ENCODE data around the gene HSBP1L1.
A peak's percentile ranks its signal among the peaks of the same experiment; 100 is the strongest.

HSBP1L1 gene

GRCh38 chr18:79930020-79930642 is 34.3 kb upstream of the HSBP1L1 start:
- no peak for DNase-seq

DNA sequence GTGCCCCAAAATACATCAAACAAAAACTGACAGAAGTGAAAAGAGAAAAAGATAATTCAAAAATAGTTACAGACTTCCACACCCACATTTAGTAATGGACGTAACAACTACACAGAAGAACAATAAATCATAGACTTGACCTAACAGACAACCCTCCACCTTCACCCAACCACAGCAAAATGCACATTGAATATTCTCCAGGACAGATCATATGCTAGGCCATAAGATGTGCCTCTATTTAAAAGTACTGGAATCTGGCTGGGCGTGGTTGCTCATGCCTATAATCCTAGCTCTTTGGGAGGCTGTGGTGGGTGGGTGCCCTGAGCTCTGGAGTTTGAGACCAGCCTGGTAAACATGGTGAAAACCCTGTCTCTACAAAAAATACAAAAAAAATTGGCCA is 33.0 kb upstream of the HSBP1L1 start:
- DNase-seq = no peak

- DNase-seq = no peak
Observed at GRCh38 chr18:79932907-79933306, 31.5 kb upstream of the HSBP1L1 start.

GRCh38 chr18:79933765-79934164 is 30.7 kb upstream of the HSBP1L1 start:
- peak; percentile 80 to 87 for DNase-seq

- DNase-seq = peak; percentile 67 to 74
Observed at GRCh38 chr18:79934311-79935097, 29.9 kb upstream of the HSBP1L1 start.

- no peak for DNase-seq
Observed at GRCh38 chr18:79935098-79935480, 29.4 kb upstream of the HSBP1L1 start.

DNA sequence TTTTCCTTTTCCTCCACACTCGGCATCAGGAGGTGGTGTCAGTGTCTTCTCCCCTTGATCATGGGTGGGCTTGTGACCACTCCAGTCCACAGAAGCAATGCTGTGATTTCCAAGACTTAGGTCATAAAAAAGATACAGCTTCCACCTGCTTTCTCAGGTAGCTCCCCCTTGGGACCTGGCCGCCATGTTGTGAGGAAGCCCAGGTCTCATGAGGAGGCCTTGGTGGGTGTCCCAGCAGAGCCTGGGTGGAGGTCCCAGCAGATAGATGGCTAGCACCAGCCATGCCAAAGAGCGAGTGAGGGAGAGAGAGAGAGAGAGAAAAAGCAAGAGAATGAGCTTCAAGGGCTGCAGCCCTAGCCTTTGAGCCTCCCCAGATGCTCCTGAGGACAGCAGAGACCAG is 28.9 kb upstream of the HSBP1L1 start:
- no peak for DNase-seq

DNA sequence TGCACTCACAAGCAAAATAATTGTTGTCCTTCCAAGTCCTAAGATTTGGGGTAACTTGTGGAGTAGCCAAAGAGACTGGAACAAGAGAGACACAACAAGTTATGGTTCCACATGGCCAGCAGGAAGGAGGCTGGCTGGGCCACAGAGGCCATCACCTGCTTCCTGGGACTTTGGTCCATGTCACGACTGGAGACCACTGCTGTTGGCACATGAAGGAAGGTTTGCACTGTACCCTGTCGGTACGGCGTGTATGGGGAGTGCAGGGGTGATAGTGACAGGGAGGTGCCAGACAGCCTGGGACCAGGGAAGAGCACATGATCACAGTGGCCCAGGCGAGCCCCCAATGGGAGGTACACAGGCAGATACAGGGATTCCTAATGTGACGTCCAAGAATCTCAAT is 28.5 kb upstream of the HSBP1L1 start:
- DNase-seq = no peak

DNA sequence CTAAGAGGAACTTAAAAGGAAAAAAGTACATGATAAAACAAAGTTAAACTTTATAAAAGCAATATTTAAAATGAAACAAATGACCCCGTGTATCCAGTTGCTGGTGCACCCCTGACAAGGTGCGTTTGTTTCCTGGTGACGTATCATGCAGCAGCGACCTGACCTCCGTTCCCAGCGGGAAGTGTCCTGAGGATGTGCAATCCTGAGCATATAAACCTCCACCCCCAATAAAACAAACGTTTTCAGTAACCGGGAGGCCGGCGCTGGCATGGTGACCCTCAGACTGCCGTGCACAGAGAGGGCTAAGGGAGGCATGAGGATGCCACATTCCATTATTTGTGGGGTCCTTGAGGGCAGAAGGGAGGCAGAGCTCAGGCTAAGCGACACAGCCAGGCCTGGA is 27.8 kb upstream of the HSBP1L1 start:
- no peak for DNase-seq

GRCh38 chr18:79937103-79937860 is 27.2 kb upstream of the HSBP1L1 start:
- no peak for DNase-seq

GRCh38 chr18:79938196-79938595 is 26.2 kb upstream of the HSBP1L1 start:
- no peak for DNase-seq

DNA sequence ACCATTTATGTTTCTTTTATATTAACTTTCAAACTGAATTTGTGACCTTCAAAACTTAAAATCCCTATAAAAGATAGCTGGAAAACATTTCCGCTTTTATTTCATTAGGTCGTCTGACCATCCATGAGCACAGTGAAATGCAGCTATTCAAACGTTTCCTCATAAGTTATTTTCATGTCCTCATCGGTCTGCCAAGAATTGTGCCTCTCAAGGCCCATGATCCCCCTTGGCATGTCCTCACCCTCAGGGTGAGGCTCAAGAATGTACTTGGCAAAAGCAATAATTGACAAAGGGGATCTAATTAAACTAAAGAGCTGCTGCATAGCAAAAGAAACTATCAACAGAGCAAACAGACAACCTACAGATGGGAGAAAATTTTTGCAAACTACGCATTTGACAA is 25.3 kb upstream of the HSBP1L1 start:
- no peak for DNase-seq

GRCh38 chr18:79940126-79940813 is 24.2 kb upstream of the HSBP1L1 start:
- no peak for DNase-seq

DNA sequence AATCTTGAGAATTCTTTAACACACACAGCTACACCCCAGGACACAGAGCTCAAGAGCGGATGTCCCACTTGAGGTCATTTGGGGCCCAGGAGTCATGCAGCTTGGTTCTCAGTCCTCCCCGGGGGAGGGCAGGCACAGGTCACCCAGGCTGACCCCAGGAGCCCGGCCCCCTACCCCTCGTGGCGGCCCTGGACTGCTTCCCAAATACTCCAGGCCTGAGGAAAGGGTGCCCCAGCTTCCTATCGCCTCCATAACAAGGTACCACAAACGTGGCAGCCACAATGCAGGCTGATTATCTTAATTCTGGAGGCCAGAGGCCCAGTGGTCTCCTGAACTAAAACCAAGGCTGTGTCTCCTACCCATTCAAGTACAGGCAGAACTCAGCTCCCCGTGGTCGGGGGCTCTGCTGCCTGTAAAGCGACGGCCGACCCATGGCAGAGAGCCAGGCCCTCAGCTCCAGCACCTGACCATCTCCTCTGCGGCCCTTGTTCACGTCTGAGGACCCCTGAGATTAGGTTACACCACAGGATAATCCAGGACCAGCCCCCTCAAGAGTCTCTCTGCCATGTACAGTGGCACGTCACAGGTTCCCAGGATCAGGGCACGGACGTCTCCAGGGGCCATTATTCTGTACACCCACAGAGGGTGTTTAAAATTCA is 23.5 kb upstream of the HSBP1L1 start:
- no peak for DNase-seq

GRCh38 chr18:79941473-79942119 is 22.8 kb upstream of the HSBP1L1 start:
- peak in 1 of 2 experiments; percentile 53 for DNase-seq

GRCh38 chr18:79942211-79942610 is 22.2 kb upstream of the HSBP1L1 start:
- no peak for DNase-seq

DNA sequence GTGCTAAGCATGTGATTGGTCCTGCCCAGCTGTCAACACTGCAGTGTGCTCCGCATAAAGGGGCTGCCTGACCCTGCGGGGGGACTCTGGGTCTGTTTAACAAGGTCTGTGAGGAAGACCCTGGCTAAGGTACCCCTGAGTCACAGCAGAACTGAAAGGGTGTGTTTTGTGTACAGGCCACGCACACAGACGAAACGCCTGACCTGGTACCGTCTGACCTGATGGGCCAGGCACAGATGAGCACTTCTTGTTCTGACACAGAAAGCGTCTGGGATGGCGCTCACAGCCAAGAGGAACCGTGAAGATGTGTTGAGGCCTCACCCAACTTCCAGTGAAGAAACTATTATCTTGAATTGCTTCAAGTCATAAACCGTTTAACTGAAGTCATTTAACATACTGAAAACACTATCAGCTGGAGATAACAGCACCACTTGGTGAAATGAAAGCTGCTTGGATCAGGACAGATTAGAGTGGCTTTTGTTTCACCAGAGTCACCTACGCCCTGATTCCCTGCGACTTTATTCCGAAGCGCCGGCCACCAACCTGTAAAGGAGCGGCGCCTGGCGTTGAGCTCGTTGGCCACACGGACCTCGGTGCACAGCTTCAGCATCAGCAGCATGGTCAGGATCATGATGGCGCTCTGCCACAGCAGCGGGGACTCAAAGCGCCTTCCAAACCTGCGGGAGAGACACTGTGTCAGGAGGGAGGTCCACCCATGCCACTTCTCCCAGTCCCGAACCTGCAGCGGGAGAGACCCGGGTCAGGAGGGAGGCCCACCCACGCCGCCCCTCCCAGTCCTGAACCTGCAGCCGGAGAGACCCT is 21.4 kb upstream of the HSBP1L1 start:
- no peak for DNase-seq

- no peak for DNase-seq
Observed at GRCh38 chr18:79943608-79944125, 20.8 kb upstream of the HSBP1L1 start.

- DNase-seq = no peak
Observed at GRCh38 chr18:79944126-79944731, 20.2 kb upstream of the HSBP1L1 start.

GRCh38 chr18:79944746-79945117 is 19.7 kb upstream of the HSBP1L1 start:
- DNase-seq = no peak
